ENCODE data around the gene QARS1.

- TF ChIP-seq HDAC2 (IDR thresholded peaks at IDR 0.05) (no peak), CTCF (IDR thresholded peaks at IDR 0.05 in 2 of 3, conservative IDR thresholded peaks at IDR 0.05 in 1 of 3; ENCODE audit: control insufficient read depth in 2 of 3, extremely low read depth in 1 of 3, insufficient read depth in 1 of 3, low read depth in 3 of 3, low read length in 3 of 3) (no peak), NR2C1 (IDR thresholded peaks at IDR 0.05) (no peak), EGR1 (IDR thresholded peaks at IDR 0.05; ENCODE audit: borderline replicate concordance in 1 of 2, low read depth in 2 of 2, low read length in 2 of 2) (no peak), ZZZ3 (IDR thresholded peaks at IDR 0.05; ENCODE audit: control insufficient read depth, insufficient read length, low read depth) (no peak), SMARCA5 (IDR thresholded peaks at IDR 0.05) (no peak), PAX5 (IDR thresholded peaks at IDR 0.05; ENCODE audit: borderline replicate concordance, low read depth, low read length) (no peak), USF1 (IDR thresholded peaks at IDR 0.05; ENCODE audit: borderline replicate concordance, extremely low read length, insufficient read depth, low read depth, low read length) (no peak), POLR2A (IDR thresholded peaks at IDR 0.05; ENCODE audit: low read depth, low read length) (no peak), EZH2 (IDR thresholded peaks at IDR 0.05; ENCODE audit: borderline replicate concordance, control insufficient read depth, low read depth, low read length) (no peak)
These were observed 15.5 kb upstream of the QARS1 start for GRCh38 chr3:49120096-49120437.
